Activated CD8-positive, alpha-beta T cell treated with anti-CD3 and anti-CD28 coated beads for 36 hours (primary cell): ENCODE data around the gene PTBP3. TPM values are rescaled to one million over a fixed set of nuclear protein-coding genes. Genes with fewer than 3 reads are reported as not detected.

Experiments
- ATAC-seq: fragments of 200-7000 bp; cut with Tn5 transposase; one replicate; pipeline ENCODE4 v1.10.0; 2021; ENCODE audit warnings: mild to moderate bottlenecking, moderate library complexity
- CTCF ChIA-PET: fragments of 350-600 bp; sonication (Branson Sonifier 250); formaldehyde crosslinking; loops from one replicate; lab custom pipeline; 2021; ENCODE audit warnings: antibody characterized with exemption; lab: Charles Lee
- POLR2A ChIA-PET: fragments of 350-600 bp; sonication (Branson Sonifier 250); formaldehyde crosslinking; loops from one replicate; lab custom pipeline; 2021; ENCODE audit warnings: antibody characterized with exemption; lab: Charles Lee
- DNase-seq: peaks from one replicate; pipeline ENCODE4 v3.0.0-alpha.2; 2020
- H3K27ac Mint-ChIP-seq: one replicate; pipeline ENCODE4 v1.8.0; 2021; ENCODE audit warnings: mild to moderate bottlenecking, mixed read lengths
- H3K27me3 Mint-ChIP-seq: one replicate; pipeline ENCODE4 v1.8.0; 2021; ENCODE audit warnings: mixed read lengths
- H3K36me3 Mint-ChIP-seq: one replicate; pipeline ENCODE4 v1.8.0; 2021; ENCODE audit warnings: low read depth, mixed read lengths
- H3K4me1 Mint-ChIP-seq: one replicate; pipeline ENCODE4 v1.8.0; 2021; ENCODE audit warnings: low read depth, mixed read lengths
- H3K4me3 Mint-ChIP-seq: one replicate; pipeline ENCODE4 v1.8.0; 2021; ENCODE audit warnings: mild to moderate bottlenecking, moderate library complexity, mixed read lengths
- H3K9me3 Mint-ChIP-seq: one replicate; pipeline ENCODE4 v1.8.0; 2021; ENCODE audit warnings: mixed read lengths
- CTCF ChIP-seq: fragments of 200-600 bp; IDR thresholded peaks from one replicate; pipeline ENCODE4 v1.8.0; 2022; ENCODE audit warnings: antibody characterized with exemption, mild to moderate bottlenecking
- intact Hi-C: fragments of 100-400 bp; cut with micrococcal nuclease; formaldehyde crosslinking; loops from one replicate; pipeline ENCODE4 v1.10.0; 2022
- total RNA-seq, 2 experiments: library from RNA; stranded (reverse); gene quantifications; one replicate each; pipeline ENCODE4 v1.2.3, GENCODE V29; 2021

The PTBP3 gene
- total RNA-seq, 2 experiments from 2014 or later: 108 to 120 TPM

- no peak overlapping the region for H3K4me3 Mint-ChIP-seq
- peaks cover 9% of the 10 kb centered on the region for H3K9me3 Mint-ChIP-seq
- intact Hi-C loops: no loop called here
- CTCF ChIA-PET: interaction anchor here (0.9 to 1.8 kb wide), 3 partner anchors 10 to 89 kb away, joined by 3 to 4 read pairs (median 3); no protein-coding TSS in a partner anchor
- no peaks in the 10 kb centered on the region for H3K27me3 Mint-ChIP-seq
- no peak overlapping the region for H3K27ac Mint-ChIP-seq
- TF ChIP-seq CTCF: no peak
- ATAC-seq: no peak
- H3K4me1 Mint-ChIP-seq: peaks cover under 1% of the 10 kb centered on the region
- POLR2A ChIA-PET: no interaction called here
- no peak for DNase-seq
- H3K36me3 Mint-ChIP-seq: no peaks in the 10 kb centered on the region
Measured at GRCh38 chr9:112187404-112187803, 146.0 kb downstream of the PTBP3 start.

GRCh38 chr9:112186695-112187094 is 146.7 kb downstream of the PTBP3 start:
- DNase-seq (no peak), ATAC-seq (no peak)
- Mint-ChIP-seq H3K36me3 (no peaks in the 10 kb centered on the region), H3K4me3 (no peak overlapping the region), H3K27me3 (no peaks in the 10 kb centered on the region), H3K4me1 (peaks cover 2% of the 10 kb centered on the region), H3K9me3 (peaks cover 10% of the 10 kb centered on the region), H3K27ac (no peak overlapping the region)
- ChIA-PET POLR2A (no interaction called here), CTCF (no interaction called here)
- TF ChIP-seq CTCF: no peak
- intact Hi-C loops: no loop called here

- intact Hi-C loops: loop anchor here (5.0 kb wide), 1 partner anchor 147 kb away; the partner anchor contains the start of gene PTBP3
- H3K27ac Mint-ChIP-seq: no peak overlapping the region
Measured at GRCh38 chr9:112184946-112185345, 148.5 kb downstream of the PTBP3 start.

GRCh38 chr9:112184221-112184620 is 149.2 kb downstream of the PTBP3 start:
- H3K9me3 Mint-ChIP-seq: peaks cover 7% of the 10 kb centered on the region
- intact Hi-C loops: loop anchor here (5.0 kb wide), 1 partner anchor 148 kb away; the partner anchor contains the start of gene PTBP3
- H3K36me3 Mint-ChIP-seq: no peaks in the 10 kb centered on the region
- ChIA-PET POLR2A (no interaction called here), CTCF (interaction anchor here (2.4 kb wide), 1 partner anchor 18 kb away, joined by 9 read pairs; no protein-coding TSS in a partner anchor)
- no peak overlapping the region for H3K27ac Mint-ChIP-seq
- ATAC-seq (no peak), DNase-seq (no peak)
- no peaks in the 10 kb centered on the region for H3K27me3 Mint-ChIP-seq
- peaks cover 21% of the 10 kb centered on the region for H3K4me1 Mint-ChIP-seq
- no peak overlapping the region for H3K4me3 Mint-ChIP-seq
- no peak for TF ChIP-seq CTCF

More at GRCh38 chr9:112184946-112185345, 148.5 kb downstream of the PTBP3 start:
- peaks cover 9% of the 10 kb centered on the region for H3K9me3 Mint-ChIP-seq
- H3K4me3 Mint-ChIP-seq: no peak overlapping the region
- no peak for DNase-seq
- no peaks in the 10 kb centered on the region for H3K27me3 Mint-ChIP-seq
- no peak for ATAC-seq
- TF ChIP-seq CTCF: no peak
- H3K4me1 Mint-ChIP-seq: peaks cover 17% of the 10 kb centered on the region
- no peaks in the 10 kb centered on the region for H3K36me3 Mint-ChIP-seq
- CTCF ChIA-PET: interaction anchor here (2.4 kb wide), 1 partner anchor 19 kb away, joined by 9 read pairs; no protein-coding TSS in a partner anchor
- POLR2A ChIA-PET: no interaction called here

GRCh38 chr9:112180387-112180881 is 153.0 kb downstream of the PTBP3 start:
- Mint-ChIP-seq H3K4me3 (no peak overlapping the region), H3K36me3 (no peaks in the 10 kb centered on the region), H3K4me1 (peaks cover 30% of the 10 kb centered on the region), H3K27ac (peak overlapping the region; percentile 27), H3K27me3 (peaks cover 11% of the 10 kb centered on the region), H3K9me3 (peaks cover 7% of the 10 kb centered on the region)
- DNase-seq: peak; percentile 81
- CTCF ChIA-PET: interaction anchor here (1.4 kb wide), 1 partner anchor 67 kb away, joined by 3 read pairs; no protein-coding TSS in a partner anchor
- intact Hi-C loops: loop anchor here (5.0 kb wide), 1 partner anchor 152 kb away; the partner anchor contains the start of gene PTBP3
- no peak for TF ChIP-seq CTCF
- POLR2A ChIA-PET: interaction anchor here (0.6 to 1.3 kb wide), 2 partner anchors 103 to 190 kb away, joined by 3 to 4 read pairs; no protein-coding TSS in a partner anchor
- ATAC-seq: peak; percentile 91
